HEK293 (cell line): ENCODE results near the gene WDR5B.

Source experiments
- CTCF ChIA-PET: fragments of 350-600 bp; formaldehyde crosslinking; extraction: SDS; loops from one replicate; lab custom pipeline; 2021; ENCODE audit warnings: antibody characterized with exemption; lab: Yijun Ruan, JAX
- POLR2A ChIA-PET: fragments of 300-600 bp; formaldehyde crosslinking; extraction: SDS; loops from one replicate; lab custom pipeline; 2020; ENCODE audit warnings: antibody characterized with exemption, inconsistent platforms; lab: Yijun Ruan, JAX
- H3K27ac ChIP-seq: fragments of 200-500 bp; sonication (Bioruptor generic); 2 replicates; pipeline ENCODE4 v1.5.1; 2014; ENCODE audit warnings: low read depth, low read length, control low read depth, inconsistent platforms; ENCODE audit errors: extremely low read depth
- H3K36me3 ChIP-seq, 2 experiments: fragments of 200-500 bp in 1 of 2; sonication (Bioruptor generic) in 1 of 2; 1 replicate in 1 of 2; 2 replicates in 1 of 2; pipeline ENCODE4 v1.5.1; 2014 to 2017; ENCODE audit warnings: inconsistent platforms in 2 of 2, low read length in 2 of 2; ENCODE audit not compliant: control insufficient read depth in 2 of 2, insufficient read depth in 1 of 2
- H3K4me1 ChIP-seq: fragments of 200-500 bp; sonication (Bioruptor generic); 2 replicates; pipeline ENCODE4 v1.5.1; 2014; ENCODE audit warnings: mild to moderate bottlenecking, low read length, inconsistent platforms; ENCODE audit not compliant: control insufficient read depth, insufficient read depth
- H3K4me3 ChIP-seq: 2 replicates; pipeline ENCODE4 v1.5.1; 2011; ENCODE audit warnings: low read depth, mild to moderate bottlenecking, control low read depth, low read length, moderate library complexity
- H3K9me3 ChIP-seq: fragments of 200-500 bp; sonication (Bioruptor generic); 2 replicates; pipeline ENCODE4 v1.5.1; 2014; ENCODE audit warnings: low read depth, low read length, inconsistent platforms; ENCODE audit not compliant: control insufficient read depth, insufficient read depth
- GFI1B ChIP-seq: fragments of 450-650 bp; formaldehyde crosslinking; IDR thresholded peaks from 2 replicates; pipeline ENCODE4 v1.5.1; 2016; ENCODE audit warnings: missing biosample characterization, missing genetic modification characterization
- WT1 ChIP-seq: fragments of 450-650 bp; formaldehyde crosslinking; IDR thresholded peaks from 2 replicates; pipeline ENCODE4 v1.5.1; 2016; ENCODE audit warnings: missing biosample characterization, missing genetic modification characterization
- ZFP3 ChIP-seq: fragments of 450-650 bp; formaldehyde crosslinking; IDR thresholded peaks from 2 replicates; pipeline ENCODE4 v1.5.1; 2016; ENCODE audit warnings: low read depth, missing biosample characterization, missing genetic modification characterization
- ZNF530 ChIP-seq: fragments of 450-650 bp; formaldehyde crosslinking; IDR thresholded peaks from 2 replicates; pipeline ENCODE4 v1.5.1; 2016; ENCODE audit warnings: low read depth, missing biosample characterization, missing genetic modification characterization
- ZNF701 ChIP-seq: fragments of 450-650 bp; formaldehyde crosslinking; IDR thresholded peaks from 2 replicates; pipeline ENCODE4 v1.5.1; 2016; ENCODE audit warnings: missing biosample characterization, missing genetic modification characterization
- ZNF76 ChIP-seq: fragments of 450-650 bp; formaldehyde crosslinking; IDR thresholded peaks from 2 replicates; pipeline ENCODE4; 2016; ENCODE audit warnings: low read depth, missing biosample characterization, missing genetic modification characterization, borderline replicate concordance
- ZNF776 ChIP-seq: fragments of 450-650 bp; formaldehyde crosslinking; IDR thresholded peaks from 2 replicates; pipeline ENCODE4 v1.5.0; 2017; ENCODE audit warnings: missing biosample characterization, missing genetic modification characterization, borderline replicate concordance
- TF ChIP-seq, protein P1 (sequence below): fragments of 450-650 bp; formaldehyde crosslinking; IDR thresholded peaks from 2 replicates; pipeline ENCODE4 v1.5.1; 2017; ENCODE audit warnings: missing biosample characterization, missing genetic modification characterization
- TF ChIP-seq, protein P2 (sequence below): fragments of 450-650 bp; formaldehyde crosslinking; conservative IDR thresholded peaks from 2 replicates; pipeline ENCODE4 v1.5.1; 2016; ENCODE audit warnings: low read depth, missing biosample characterization, missing genetic modification characterization
- TF ChIP-seq, protein P3 (sequence below): fragments of 450-650 bp; formaldehyde crosslinking; IDR thresholded peaks from 2 replicates; pipeline ENCODE4 v1.5.1; 2016; ENCODE audit warnings: missing biosample characterization, missing genetic modification characterization, low read depth
- TF ChIP-seq, protein P4 (sequence below): fragments of 450-650 bp; formaldehyde crosslinking; IDR thresholded peaks from 2 replicates; pipeline ENCODE4 v1.5.1; 2016; ENCODE audit warnings: missing biosample characterization, missing genetic modification characterization

Gene WDR5B

DNA sequence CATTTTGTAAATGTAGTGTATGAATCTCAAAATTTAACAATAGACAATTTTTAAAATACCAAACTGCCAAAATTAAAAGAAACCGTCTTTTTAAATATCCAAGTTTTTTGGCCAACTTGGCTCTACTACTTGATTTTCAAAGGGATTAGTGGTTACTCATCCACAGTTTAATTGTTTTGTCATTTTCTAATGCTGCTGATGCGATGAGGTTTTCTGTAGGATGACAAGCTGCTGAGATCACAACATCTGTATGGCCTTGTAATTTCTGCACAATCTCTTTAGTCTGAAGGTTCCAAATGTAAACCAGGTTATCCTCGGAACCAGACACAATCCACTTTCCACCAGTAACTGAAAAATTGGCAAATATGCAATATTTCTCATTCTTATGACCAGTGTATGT, 1.5 kb downstream of the WDR5B start:
- H3K4me1 ChIP-seq, result no peaks in the 10 kb centered on the region
- TF ChIP-seq, protein P1, sequence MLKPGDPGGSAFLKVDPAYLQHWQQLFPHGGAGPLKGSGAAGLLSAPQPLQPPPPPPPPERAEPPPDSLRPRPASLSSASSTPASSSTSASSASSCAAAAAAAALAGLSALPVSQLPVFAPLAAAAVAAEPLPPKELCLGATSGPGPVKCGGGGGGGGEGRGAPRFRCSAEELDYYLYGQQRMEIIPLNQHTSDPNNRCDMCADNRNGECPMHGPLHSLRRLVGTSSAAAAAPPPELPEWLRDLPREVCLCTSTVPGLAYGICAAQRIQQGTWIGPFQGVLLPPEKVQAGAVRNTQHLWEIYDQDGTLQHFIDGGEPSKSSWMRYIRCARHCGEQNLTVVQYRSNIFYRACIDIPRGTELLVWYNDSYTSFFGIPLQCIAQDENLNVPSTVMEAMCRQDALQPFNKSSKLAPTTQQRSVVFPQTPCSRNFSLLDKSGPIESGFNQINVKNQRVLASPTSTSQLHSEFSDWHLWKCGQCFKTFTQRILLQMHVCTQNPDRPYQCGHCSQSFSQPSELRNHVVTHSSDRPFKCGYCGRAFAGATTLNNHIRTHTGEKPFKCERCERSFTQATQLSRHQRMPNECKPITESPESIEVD, result no peak
- TF ChIP-seq, protein P2, sequence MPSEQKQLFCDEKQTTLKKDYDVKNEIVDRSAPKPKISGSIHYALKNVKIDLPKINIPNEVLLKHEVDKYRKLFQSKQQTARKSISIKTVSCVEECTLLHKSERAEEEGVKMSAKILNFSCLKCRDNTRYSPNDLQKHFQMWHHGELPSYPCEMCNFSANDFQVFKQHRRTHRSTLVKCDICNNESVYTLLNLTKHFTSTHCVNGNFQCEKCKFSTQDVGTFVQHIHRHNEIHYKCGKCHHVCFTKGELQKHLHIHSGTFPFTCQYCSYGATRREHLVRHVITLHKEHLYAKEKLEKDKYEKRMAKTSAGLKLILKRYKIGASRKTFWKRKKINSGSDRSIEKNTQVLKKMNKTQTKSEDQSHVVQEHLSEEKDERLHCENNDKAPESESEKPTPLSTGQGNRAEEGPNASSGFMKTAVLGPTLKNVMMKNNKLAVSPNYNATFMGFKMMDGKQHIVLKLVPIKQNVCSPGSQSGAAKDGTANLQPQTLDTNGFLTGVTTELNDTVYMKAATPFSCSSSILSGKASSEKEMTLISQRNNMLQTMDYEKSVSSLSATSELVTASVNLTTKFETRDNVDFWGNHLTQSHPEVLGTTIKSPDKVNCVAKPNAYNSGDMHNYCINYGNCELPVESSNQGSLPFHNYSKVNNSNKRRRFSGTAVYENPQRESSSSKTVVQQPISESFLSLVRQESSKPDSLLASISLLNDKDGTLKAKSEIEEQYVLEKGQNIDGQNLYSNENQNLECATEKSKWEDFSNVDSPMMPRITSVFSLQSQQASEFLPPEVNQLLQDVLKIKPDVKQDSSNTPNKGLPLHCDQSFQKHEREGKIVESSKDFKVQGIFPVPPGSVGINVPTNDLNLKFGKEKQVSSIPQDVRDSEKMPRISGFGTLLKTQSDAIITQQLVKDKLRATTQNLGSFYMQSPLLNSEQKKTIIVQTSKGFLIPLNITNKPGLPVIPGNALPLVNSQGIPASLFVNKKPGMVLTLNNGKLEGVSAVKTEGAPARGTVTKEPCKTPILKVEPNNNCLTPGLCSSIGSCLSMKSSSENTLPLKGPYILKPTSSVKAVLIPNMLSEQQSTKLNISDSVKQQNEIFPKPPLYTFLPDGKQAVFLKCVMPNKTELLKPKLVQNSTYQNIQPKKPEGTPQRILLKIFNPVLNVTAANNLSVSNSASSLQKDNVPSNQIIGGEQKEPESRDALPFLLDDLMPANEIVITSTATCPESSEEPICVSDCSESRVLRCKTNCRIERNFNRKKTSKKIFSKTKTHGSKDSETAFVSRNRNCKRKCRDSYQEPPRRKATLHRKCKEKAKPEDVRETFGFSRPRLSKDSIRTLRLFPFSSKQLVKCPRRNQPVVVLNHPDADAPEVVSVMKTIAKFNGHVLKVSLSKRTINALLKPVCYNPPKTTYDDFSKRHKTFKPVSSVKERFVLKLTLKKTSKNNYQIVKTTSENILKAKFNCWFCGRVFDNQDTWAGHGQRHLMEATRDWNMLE (tag by site-specific recombination), result no peak
- TF ChIP-seq, protein P3, sequence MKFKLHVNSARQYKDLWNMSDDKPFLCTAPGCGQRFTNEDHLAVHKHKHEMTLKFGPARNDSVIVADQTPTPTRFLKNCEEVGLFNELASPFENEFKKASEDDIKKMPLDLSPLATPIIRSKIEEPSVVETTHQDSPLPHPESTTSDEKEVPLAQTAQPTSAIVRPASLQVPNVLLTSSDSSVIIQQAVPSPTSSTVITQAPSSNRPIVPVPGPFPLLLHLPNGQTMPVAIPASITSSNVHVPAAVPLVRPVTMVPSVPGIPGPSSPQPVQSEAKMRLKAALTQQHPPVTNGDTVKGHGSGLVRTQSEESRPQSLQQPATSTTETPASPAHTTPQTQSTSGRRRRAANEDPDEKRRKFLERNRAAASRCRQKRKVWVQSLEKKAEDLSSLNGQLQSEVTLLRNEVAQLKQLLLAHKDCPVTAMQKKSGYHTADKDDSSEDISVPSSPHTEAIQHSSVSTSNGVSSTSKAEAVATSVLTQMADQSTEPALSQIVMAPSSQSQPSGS (tag by site-specific recombination), result no peak
- TF ChIP-seq, protein P4, sequence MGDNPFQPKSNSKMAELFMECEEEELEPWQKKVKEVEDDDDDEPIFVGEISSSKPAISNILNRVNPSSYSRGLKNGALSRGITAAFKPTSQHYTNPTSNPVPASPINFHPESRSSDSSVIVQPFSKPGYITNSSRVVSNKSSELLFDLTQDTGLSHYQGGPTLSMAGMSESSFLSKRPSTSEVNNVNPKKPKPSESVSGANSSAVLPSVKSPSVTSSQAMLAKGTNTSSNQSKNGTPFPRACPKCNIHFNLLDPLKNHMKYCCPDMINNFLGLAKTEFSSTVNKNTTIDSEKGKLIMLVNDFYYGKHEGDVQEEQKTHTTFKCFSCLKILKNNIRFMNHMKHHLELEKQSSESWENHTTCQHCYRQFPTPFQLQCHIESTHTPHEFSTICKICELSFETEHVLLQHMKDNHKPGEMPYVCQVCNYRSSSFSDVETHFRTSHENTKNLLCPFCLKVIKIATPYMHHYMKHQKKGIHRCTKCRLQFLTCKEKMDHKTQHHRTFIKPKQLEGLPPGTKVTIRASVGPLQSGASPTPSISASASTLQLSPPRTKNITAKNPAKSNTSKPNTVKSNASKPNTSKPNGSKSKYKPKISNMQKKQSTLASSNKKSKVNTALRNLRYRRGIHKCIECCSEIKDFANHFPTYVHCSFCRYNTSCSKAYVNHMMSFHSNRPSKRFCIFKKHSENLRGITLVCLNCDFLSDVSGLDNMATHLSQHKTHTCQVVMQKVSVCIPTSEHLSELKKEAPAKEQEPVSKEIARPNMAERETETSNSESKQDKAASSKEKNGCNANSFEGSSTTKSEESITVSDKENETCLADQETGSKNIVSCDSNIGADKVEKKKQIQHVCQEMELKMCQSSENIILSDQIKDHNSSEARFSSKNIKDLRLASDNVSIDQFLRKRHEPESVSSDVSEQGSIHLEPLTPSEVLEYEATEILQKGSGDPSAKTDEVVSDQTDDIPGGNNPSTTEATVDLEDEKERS (tag by site-specific recombination), result no peak
- no peak for TF ChIP-seq ZNF776 (tag by site-specific recombination)
- no peak for TF ChIP-seq ZNF701
- H3K36me3 ChIP-seq, result peaks cover 0 to 43% of the 10 kb centered on the region in 2 experiments; a peak in 1 of 3 replicates
- H3K9me3 ChIP-seq, result no peaks in the 10 kb centered on the region
- POLR2A ChIA-PET, result interaction anchor here (2.7 kb wide), 1 partner anchor 31 kb away, joined by 24 read pairs; the partner anchor contains the start of genes FAM162A and MIX23
- CTCF ChIA-PET, result no interaction called here
- H3K27ac ChIP-seq, result no peak overlapping the region
- no peak overlapping the region for H3K4me3 ChIP-seq

DNA sequence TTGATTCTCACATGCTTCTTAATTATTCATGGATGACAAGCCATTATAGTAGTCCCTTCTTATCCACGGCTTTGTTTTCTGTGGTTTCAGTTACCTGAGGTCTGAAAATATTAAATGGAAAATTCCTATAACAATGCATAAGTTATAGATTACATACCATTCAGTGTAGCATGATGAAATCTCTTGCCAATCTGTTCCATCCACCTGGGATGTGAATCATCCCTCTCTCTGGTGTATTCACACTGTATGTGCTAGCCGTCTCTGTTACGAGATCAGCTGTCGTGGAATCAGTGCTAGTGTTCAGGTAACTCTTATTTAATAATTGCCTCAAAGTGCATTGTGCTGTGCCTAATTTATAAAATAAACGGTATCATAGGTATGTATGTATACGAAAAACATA, 5.2 kb downstream of the WDR5B start:
- ChIA-PET CTCF (interaction anchor here (0.6 to 1.1 kb wide), 2 partner anchors 18 to 917 kb away, joined by 3 read pairs; no protein-coding TSS in a partner anchor), POLR2A (no interaction called here)
- TF ChIP-seq ZFP3 (tag by site-specific recombination) (no peak), ZNF76 (tag by site-specific recombination) (no peak), ZNF530 (tag by site-specific recombination) (no peak), WT1 (tag by site-specific recombination) (no peak), GFI1B (tag by site-specific recombination) (no peak)
- TF ChIP-seq, protein P1, result no peak
- Histone ChIP-seq H3K36me3 (peaks cover 0 to 61% of the 10 kb centered on the region in 2 experiments; a peak in 2 of 3 replicates), H3K9me3 (no peaks in the 10 kb centered on the region), H3K27ac (no peak overlapping the region), H3K4me3 (no peak overlapping the region), H3K4me1 (no peaks in the 10 kb centered on the region)
